ENCODE measurements around the gene NR2F2.

Gene NR2F2

GRCh38 chr15:96323319-96324145 is 7.0 kb upstream of the NR2F2 start:
- H3K4me3 ChIP-seq (ENCODE audit: low read depth, low read length) = no peak overlapping the region
- no peak for TF ChIP-seq CTCF (IDR thresholded peaks at IDR 0.05; ENCODE audit: borderline replicate concordance, insufficient read depth, low read depth, low read length)

- TF ChIP-seq CTCF (IDR thresholded peaks at IDR 0.05; ENCODE audit: borderline replicate concordance, insufficient read depth, low read depth, low read length) = no peak
- no peak overlapping the region for H3K4me3 ChIP-seq (ENCODE audit: low read depth, low read length)
These were observed 6.2 kb upstream of the NR2F2 start for GRCh38 chr15:96324192-96324895.

GRCh38 chr15:96324940-96325540 is 5.5 kb upstream of the NR2F2 start:
- no peak for TF ChIP-seq CTCF (IDR thresholded peaks at IDR 0.05; ENCODE audit: borderline replicate concordance, insufficient read depth, low read depth, low read length)
- no peak overlapping the region for H3K4me3 ChIP-seq (ENCODE audit: low read depth, low read length)

- TF ChIP-seq CTCF (IDR thresholded peaks at IDR 0.05; ENCODE audit: borderline replicate concordance, insufficient read depth, low read depth, low read length) = no peak
- H3K4me3 ChIP-seq (ENCODE audit: low read depth, low read length) = no peak overlapping the region
These were observed 4.8 kb upstream of the NR2F2 start for GRCh38 chr15:96325541-96326327.

GRCh38 chr15:96326328-96327154 is 4.0 kb upstream of the NR2F2 start:
- H3K4me3 ChIP-seq (ENCODE audit: low read depth, low read length) = no peak overlapping the region
- no peak for TF ChIP-seq CTCF (IDR thresholded peaks at IDR 0.05; ENCODE audit: borderline replicate concordance, insufficient read depth, low read depth, low read length)

- no peak overlapping the region for H3K4me3 ChIP-seq (ENCODE audit: low read depth, low read length)
- 0 out of 2 replicates have a peak, but pooled peaks have one; percentile 17 for TF ChIP-seq CTCF (IDR thresholded peaks at IDR 0.05; ENCODE audit: borderline replicate concordance, insufficient read depth, low read depth, low read length)
These were observed 3.3 kb upstream of the NR2F2 start for GRCh38 chr15:96327155-96327741.
